Measurements from ENCODE around the gene ABCC10.
"Not testable (repeated sequence)": the region's sequence is repeated elsewhere in the genome, so short reads cannot be mapped to it uniquely, and the experiment has no call there.

Gene ABCC10

DNA sequence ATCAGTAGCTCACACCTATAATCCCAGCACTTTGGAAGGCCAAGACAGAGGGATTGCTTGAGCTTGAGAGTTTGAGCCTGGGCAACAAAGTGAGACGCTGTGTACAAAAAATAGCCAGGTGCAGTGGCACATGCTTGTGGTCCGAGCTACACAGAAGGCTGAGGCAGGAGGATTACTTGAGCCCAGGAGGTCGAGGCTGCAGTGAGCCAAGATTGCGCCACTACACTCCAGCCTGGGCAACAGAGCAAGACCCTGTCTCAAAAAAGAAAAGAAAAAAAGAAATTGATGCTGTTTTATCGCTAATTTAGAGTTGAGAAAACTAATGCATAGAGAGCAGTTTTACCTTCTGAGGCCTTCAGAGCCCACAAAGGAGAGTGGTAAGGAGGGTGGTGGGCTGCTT, 71.0 kb downstream of the ABCC10 start:
- H3K27me3 ChIP-seq (ENCODE audit: control insufficient read depth, insufficient read depth, low read length); H3K4me3 ChIP-seq (ENCODE audit: low read length); H3K27ac ChIP-seq (ENCODE audit: low read depth, low read length); H3K9ac ChIP-seq (ENCODE audit: low read length); H3K4me1 ChIP-seq (ENCODE audit: control insufficient read depth, insufficient read depth, low read length): not testable (repeated sequence)
- H3K36me3 ChIP-seq (ENCODE audit: control insufficient read depth, insufficient read depth, low read length): peaks cover 38% of the 10 kb centered on the region

DNA sequence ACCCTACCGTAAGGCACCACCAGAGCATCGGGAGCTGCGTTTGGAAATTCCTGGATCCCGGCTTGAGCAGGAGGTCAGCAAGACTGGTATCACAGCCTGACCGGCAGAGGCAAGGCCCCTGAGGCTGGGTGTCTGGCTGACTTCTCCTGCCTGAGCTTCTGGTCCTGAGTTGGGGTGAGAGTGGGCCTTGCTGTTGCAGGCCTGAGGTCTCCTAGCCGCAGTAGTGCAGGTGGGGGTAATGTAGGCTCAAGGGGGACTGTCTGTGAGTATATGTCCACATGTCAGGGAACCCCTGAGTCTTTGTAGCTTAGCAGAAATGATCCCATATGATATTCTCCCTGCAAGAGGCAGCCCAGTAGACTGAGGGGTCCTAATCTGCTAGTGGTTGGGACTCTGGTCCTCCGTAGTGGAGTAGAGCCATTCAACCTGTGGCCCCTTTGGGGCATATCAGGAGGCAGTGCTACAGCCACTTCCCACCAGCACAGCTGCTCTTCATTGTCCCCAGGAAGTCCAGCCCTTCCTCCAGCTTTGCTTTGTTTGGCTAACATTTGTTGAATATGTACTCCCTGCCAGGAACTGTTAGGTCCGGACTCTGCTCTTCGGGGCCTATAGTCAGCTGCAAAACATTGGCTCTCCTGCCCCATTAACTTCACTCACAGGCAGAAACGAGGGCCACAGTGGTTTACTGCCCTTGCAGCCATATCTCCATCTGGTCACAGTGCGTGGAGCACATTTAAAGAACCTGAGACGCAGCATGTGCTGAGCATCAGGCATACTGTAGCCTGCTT, 71.9 kb downstream of the ABCC10 start:
- Histone ChIP-seq H3K4me3 (ENCODE audit: low read length) (no peak overlapping the region), H3K36me3 (ENCODE audit: control insufficient read depth, insufficient read depth, low read length) (peaks cover 43% of the 10 kb centered on the region), H3K27ac (ENCODE audit: low read depth, low read length) (no peak overlapping the region), H3K4me1 (ENCODE audit: control insufficient read depth, insufficient read depth, low read length) (peaks cover 2% of the 10 kb centered on the region), H3K27me3 (ENCODE audit: control insufficient read depth, insufficient read depth, low read length) (no peaks in the 10 kb centered on the region), H3K9ac (ENCODE audit: low read length) (no peak overlapping the region)
